Neuronal stem cell (in vitro differentiated cells): ENCODE measurements around the gene VOPP1.
A peak's percentile ranks its signal among the peaks of the same experiment; 100 is the strongest.

ENCODE experiments used
- DNase-seq: peaks from one replicate; pipeline ENCODE4 v3.0.0-alpha.2; 2013; ENCODE audit warnings: low spot score
- H2AFZ ChIP-seq: one replicate; pipeline ENCODE4 v1.6.1; 2013; ENCODE audit warnings: mild to moderate bottlenecking, low read length, inconsistent platforms
- H2AK5ac ChIP-seq: 2 replicates; pipeline ENCODE4 v1.6.1; 2013; ENCODE audit warnings: low read depth, mild to moderate bottlenecking, inconsistent platforms, low read length, moderate library complexity, mixed read lengths
- H2BK120ac ChIP-seq: 2 replicates; pipeline ENCODE4 v1.6.1; 2013; ENCODE audit warnings: low read depth, mild to moderate bottlenecking, inconsistent platforms, low read length, moderate library complexity, mixed read lengths
- H2BK12ac ChIP-seq: one replicate; pipeline ENCODE4 v1.6.1; 2013; ENCODE audit warnings: low read length, inconsistent platforms
- H2BK15ac ChIP-seq: 2 replicates; pipeline ENCODE4 v1.6.1; 2013; ENCODE audit warnings: mild to moderate bottlenecking, low read length, inconsistent platforms, mixed read lengths
- H2BK5ac ChIP-seq: one replicate; pipeline ENCODE4 v1.6.1; 2013; ENCODE audit warnings: inconsistent platforms, mild to moderate bottlenecking, low read length, moderate library complexity
- H3K14ac ChIP-seq: one replicate; pipeline ENCODE4 v1.6.1; 2013; ENCODE audit warnings: low read length, inconsistent platforms
- H3K18ac ChIP-seq: 2 replicates; pipeline ENCODE4 v1.6.1; 2013; ENCODE audit warnings: low read length, inconsistent platforms
- H3K23ac ChIP-seq: 2 replicates; pipeline ENCODE4 v1.6.1; 2013; ENCODE audit warnings: low read depth, mild to moderate bottlenecking, mixed read lengths, low read length, inconsistent platforms; ENCODE audit not compliant: poor library complexity
- H3K27ac ChIP-seq: replicated peaks from 3 replicates; pipeline ENCODE4 v1.5.1; 2013; ENCODE audit warnings: low read length, inconsistent platforms
- H3K27me3 ChIP-seq, 3 experiments: 2 replicates each; pipeline ENCODE4 v1.6.1; 2013; ENCODE audit warnings: low read length in 3 of 3, mild to moderate bottlenecking in 2 of 3, inconsistent platforms in 1 of 3, low read depth in 1 of 3, mixed read lengths in 1 of 3, moderate library complexity in 1 of 3; ENCODE audit not compliant: control insufficient read depth in 3 of 3, insufficient read depth in 3 of 3
- H3K36me3 ChIP-seq, 2 donors: replicated peaks in 1 of 2; 2 replicates each; pipeline ENCODE4 v1.6.1; 2013; ENCODE audit warnings: low read length in 2 of 2; ENCODE audit not compliant: control insufficient read depth in 2 of 2, insufficient read depth in 2 of 2
- H3K4ac ChIP-seq: 2 replicates; pipeline ENCODE4 v1.6.1; 2013; ENCODE audit warnings: inconsistent platforms, mild to moderate bottlenecking, low read length, moderate library complexity
- H3K4me1 ChIP-seq, 2 donors: 1 replicate in 1 of 2; 2 replicates in 1 of 2; pipeline ENCODE4 v1.6.1; 2013; ENCODE audit warnings: low read length in 2 of 2, low read depth in 1 of 2; ENCODE audit not compliant: control insufficient read depth in 2 of 2, insufficient read depth in 1 of 2
- H3K4me2 ChIP-seq: one replicate; pipeline ENCODE4 v1.6.1; 2013; ENCODE audit warnings: mild to moderate bottlenecking, low read length, inconsistent platforms; ENCODE audit not compliant: insufficient read depth, poor library complexity, severe bottlenecking
- H3K4me3 ChIP-seq, 2 donors: 2 replicates each; pipeline ENCODE4 v1.5.1; 2013; ENCODE audit warnings: low read length in 2 of 2, mild to moderate bottlenecking in 2 of 2, inconsistent platforms in 1 of 2, moderate library complexity in 1 of 2
- H3K79me1 ChIP-seq: one replicate; pipeline ENCODE4 v1.6.1; 2013; ENCODE audit warnings: low read depth, mild to moderate bottlenecking, inconsistent platforms, low read length, moderate library complexity
- H3K9ac ChIP-seq: one replicate; pipeline ENCODE4 v1.6.1; 2013; ENCODE audit warnings: mild to moderate bottlenecking, low read depth, low read length, inconsistent platforms; ENCODE audit not compliant: poor library complexity
- H3K9me3 ChIP-seq, 2 donors: replicated peaks in 1 of 2; 2 replicates each; pipeline versions ENCODE3 to v1.6.1; 2013; ENCODE audit warnings: low read length in 2 of 2, mild to moderate bottlenecking in 2 of 2, inconsistent platforms in 1 of 2, low read depth in 1 of 2, mixed read lengths in 1 of 2, moderate library complexity in 1 of 2; ENCODE audit not compliant: control insufficient read depth in 2 of 2, insufficient read depth in 1 of 2
- H4K8ac ChIP-seq: one replicate; pipeline ENCODE4 v1.6.1; 2013; ENCODE audit warnings: low read depth, mild to moderate bottlenecking, inconsistent platforms, low read length, moderate library complexity
- H4K91ac ChIP-seq: one replicate; pipeline ENCODE4 v1.6.1; 2013; ENCODE audit warnings: low read length, low read depth, mild to moderate bottlenecking, inconsistent platforms; ENCODE audit not compliant: poor library complexity
- WGBS, 2 donors: extraction: QIAGEN DNeasy Blood & Tissue Kit; methylation state at CpG; one replicate each; pipeline ENCODE4 v1.1.7; 2013; ENCODE audit warnings: missing lambda C conversion rate in 2 of 2, mixed read lengths in 1 of 2; ENCODE audit not compliant: insufficient read length in 2 of 2, insufficient replicate concordance in 1 of 2; ENCODE audit errors: extremely low coverage in 2 of 2; 5-methylcytosine and 5-hydroxymethylcytosine counted together

VOPP1 gene

DNA sequence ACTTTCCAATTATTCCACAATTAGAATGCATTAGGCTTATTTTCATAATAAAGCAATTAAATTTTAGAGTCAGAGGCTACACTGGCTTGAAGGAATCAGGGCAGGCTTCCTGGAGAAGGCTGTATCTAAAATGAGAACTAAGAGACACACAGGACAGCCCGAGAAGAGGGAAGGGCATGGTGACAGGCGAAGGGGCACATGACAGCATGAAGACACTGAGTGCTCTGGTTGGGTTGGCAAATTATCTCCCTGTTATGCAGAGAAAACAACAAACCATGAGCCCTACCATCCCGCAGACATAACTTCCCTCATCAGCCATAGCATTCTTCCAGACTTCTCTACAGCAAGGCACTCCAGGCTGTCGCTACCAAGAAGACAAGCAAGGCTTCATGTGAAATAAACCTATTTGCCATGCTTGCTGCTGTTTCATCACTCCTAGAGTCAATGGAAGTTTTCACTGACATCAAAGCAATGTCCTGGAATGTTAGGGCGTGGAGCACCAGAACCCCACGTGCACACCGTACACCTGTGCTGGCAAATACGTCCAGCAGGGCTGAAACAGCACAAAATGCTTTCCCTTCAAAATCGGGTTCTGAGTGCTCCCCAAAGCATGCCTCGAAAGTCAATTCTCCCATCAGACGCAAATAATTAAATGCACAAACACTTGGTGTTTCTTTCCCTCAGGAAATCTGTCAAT lies 21.3 kb downstream of the VOPP1 start:
- Histone ChIP-seq H3K79me1 (peaks cover 5% of the 10 kb centered on the region), H4K8ac (no peak overlapping the region), H3K23ac (no peak overlapping the region), H3K14ac (no peak overlapping the region), H3K4me2 (no peak overlapping the region), H3K27me3 (no peaks in the 10 kb centered on the region), H2BK12ac (no peak overlapping the region), H3K4ac (no peak overlapping the region), H2BK5ac (no peak overlapping the region), H2AFZ (no peak overlapping the region), H2BK120ac (no peak overlapping the region), H2AK5ac (no peak overlapping the region), H3K9ac (no peak overlapping the region), H3K27ac (no peak overlapping the region), H3K36me3 (peaks cover 0 to 15% of the 10 kb centered on the region in 2 donors), H3K9me3 (no peaks in the 10 kb centered on the region), H2BK15ac (no peak overlapping the region), H3K4me3 (no peak overlapping the region), H4K91ac (no peak overlapping the region), H3K18ac (no peak overlapping the region), H3K4me1 (peaks cover 13 to 18% of the 10 kb centered on the region in 2 donors)
- DNase-seq = no peak
- no CpG with 5 or more reads among the region's 11 CpGs for WGBS, 2 donors

DNA sequence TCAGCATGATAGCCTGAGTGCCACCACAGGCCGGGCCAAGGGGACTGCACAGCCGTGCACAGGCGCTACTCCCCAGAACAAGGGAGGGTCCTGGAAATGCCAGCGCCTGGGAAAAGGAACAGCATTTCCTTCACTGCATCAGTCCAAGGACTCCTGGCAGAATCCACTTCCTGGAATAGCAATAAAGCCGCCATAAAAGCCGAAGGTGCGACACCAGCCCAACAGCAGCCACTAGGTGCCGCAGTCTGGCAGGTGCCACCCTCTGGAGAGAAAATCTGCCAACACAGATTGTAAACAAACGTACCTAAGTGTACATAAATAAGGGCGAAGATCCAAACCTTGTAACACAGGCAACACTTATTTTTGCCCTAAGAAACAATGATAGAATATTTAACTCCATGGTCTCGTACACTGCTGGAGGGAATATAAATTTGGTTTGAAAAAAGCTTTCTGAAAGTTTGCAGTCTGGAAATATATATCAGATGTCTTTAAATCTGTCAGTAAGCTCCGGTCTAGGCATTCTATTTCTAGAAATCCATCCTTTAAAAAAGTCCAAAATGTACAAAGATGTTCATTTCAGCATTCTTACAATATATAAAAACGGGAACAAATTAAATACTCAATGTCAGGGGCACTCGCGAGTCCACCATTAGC lies 22.2 kb downstream of the VOPP1 start:
- H3K36me3 ChIP-seq = peaks cover 0 to 7% of the 10 kb centered on the region in 2 donors
- no CpG with 5 or more reads among the region's 15 CpGs for WGBS, 2 donors
- H4K91ac ChIP-seq = no peak overlapping the region
- H2BK120ac ChIP-seq = no peak overlapping the region
- no peak overlapping the region for H3K18ac ChIP-seq
- H2BK12ac ChIP-seq = no peak overlapping the region
- no peak overlapping the region for H3K4me2 ChIP-seq
- no peak overlapping the region for H3K4ac ChIP-seq
- DNase-seq = no peak
- H2AK5ac ChIP-seq = no peak overlapping the region
- no peak overlapping the region for H3K4me3 ChIP-seq
- H4K8ac ChIP-seq = no peak overlapping the region
- no peak overlapping the region for H2AFZ ChIP-seq
- no peak overlapping the region for H3K27ac ChIP-seq
- H3K14ac ChIP-seq = peak overlapping the region; percentile 75
- H2BK5ac ChIP-seq = no peak overlapping the region
- H3K4me1 ChIP-seq = peaks cover 13 to 18% of the 10 kb centered on the region in 2 donors
- H3K23ac ChIP-seq = no peak overlapping the region
- no peak overlapping the region for H2BK15ac ChIP-seq
- H3K79me1 ChIP-seq = peaks cover 7% of the 10 kb centered on the region
- no peak overlapping the region for H3K9ac ChIP-seq
- no peaks in the 10 kb centered on the region for H3K9me3 ChIP-seq
- H3K27me3 ChIP-seq = no peaks in the 10 kb centered on the region

DNA sequence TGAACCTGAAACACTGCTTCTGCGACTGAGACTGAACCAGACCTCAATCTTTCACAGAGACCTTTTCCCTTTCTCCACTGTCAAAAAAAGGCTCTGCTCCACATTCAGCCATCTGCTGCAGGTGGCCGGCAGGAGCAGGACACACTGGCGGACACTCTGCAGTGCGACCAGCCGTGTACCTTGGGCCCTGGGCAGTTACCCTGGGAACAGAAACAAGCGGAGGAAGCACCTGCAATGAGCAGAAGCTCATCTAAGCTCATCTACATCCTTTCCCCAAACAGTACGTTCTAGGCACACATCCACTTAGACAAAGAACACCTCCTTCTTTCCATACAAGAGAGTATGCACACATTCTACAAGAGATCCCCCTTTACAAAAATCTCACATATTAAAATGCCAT lies 22.8 kb downstream of the VOPP1 start:
- no peak overlapping the region for H3K18ac ChIP-seq
- no peak overlapping the region for H2BK120ac ChIP-seq
- H2BK5ac ChIP-seq = no peak overlapping the region
- no peak overlapping the region for H2BK15ac ChIP-seq
- H3K14ac ChIP-seq = peak overlapping the region; percentile 64
- DNase-seq = no peak
- no peak overlapping the region for H4K8ac ChIP-seq
- H3K9me3 ChIP-seq = no peaks in the 10 kb centered on the region
- no peak overlapping the region for H3K9ac ChIP-seq
- WGBS, 2 donors = no CpG with 5 or more reads among the region's 7 CpGs
- H2BK12ac ChIP-seq = no peak overlapping the region
- H3K27me3 ChIP-seq = no peaks in the 10 kb centered on the region
- no peak overlapping the region for H3K23ac ChIP-seq
- H2AK5ac ChIP-seq = no peak overlapping the region
- H4K91ac ChIP-seq = no peak overlapping the region
- H3K27ac ChIP-seq = no peak overlapping the region
- no peak overlapping the region for H3K4me3 ChIP-seq
- H3K79me1 ChIP-seq = peaks cover 5% of the 10 kb centered on the region
- no peak overlapping the region for H2AFZ ChIP-seq
- H3K36me3 ChIP-seq = peaks cover 0 to 3% of the 10 kb centered on the region in 2 donors
- no peak overlapping the region for H3K4me2 ChIP-seq
- H3K4me1 ChIP-seq = peaks cover 13 to 18% of the 10 kb centered on the region in 2 donors
- no peak overlapping the region for H3K4ac ChIP-seq

DNA sequence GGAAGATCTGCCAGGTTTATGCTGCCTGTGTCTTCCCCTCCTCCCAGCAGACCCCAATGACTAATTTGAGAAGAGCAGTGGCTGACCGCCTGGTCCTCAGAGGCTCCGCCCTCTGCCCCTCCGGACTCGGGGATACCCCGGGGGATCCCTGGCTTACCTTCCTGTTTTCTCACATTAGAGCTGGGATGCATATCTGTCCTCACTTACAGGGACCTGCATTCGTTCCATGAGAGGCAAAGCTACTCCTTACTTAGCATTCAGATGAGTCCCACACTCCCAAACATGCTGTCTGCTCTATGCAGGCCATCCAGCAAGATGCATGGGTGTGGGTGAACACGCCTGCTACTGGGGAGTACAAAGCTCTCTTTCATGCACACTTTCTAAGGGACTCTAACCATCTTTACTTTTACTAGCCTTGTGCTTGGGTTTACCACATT lies 24.0 kb downstream of the VOPP1 start:
- H3K9ac ChIP-seq = no peak overlapping the region
- no peak overlapping the region for H3K4me3 ChIP-seq
- no peak overlapping the region for H2AK5ac ChIP-seq
- H3K23ac ChIP-seq = no peak overlapping the region
- peak overlapping the region; percentile 56 for H3K18ac ChIP-seq
- no peak overlapping the region for H3K4me2 ChIP-seq
- H2AFZ ChIP-seq = no peak overlapping the region
- peaks cover 0 to 10% of the 10 kb centered on the region in 2 donors for H3K36me3 ChIP-seq
- H2BK120ac ChIP-seq = no peak overlapping the region
- H3K79me1 ChIP-seq = peaks cover 5% of the 10 kb centered on the region
- H3K4me1 ChIP-seq = peaks cover 9 to 13% of the 10 kb centered on the region in 2 donors
- no peak overlapping the region for H2BK15ac ChIP-seq
- no peak overlapping the region for H2BK12ac ChIP-seq
- no peak overlapping the region for H3K4ac ChIP-seq
- no peak overlapping the region for H4K8ac ChIP-seq
- H3K27ac ChIP-seq = no peak overlapping the region
- H4K91ac ChIP-seq = no peak overlapping the region
- no peak overlapping the region for H2BK5ac ChIP-seq
- peaks cover 0 to 4% of the 10 kb centered on the region in 2 donors for H3K9me3 ChIP-seq
- no peak for DNase-seq
- H3K27me3 ChIP-seq = no peaks in the 10 kb centered on the region
- WGBS, 2 donors = no CpG with 5 or more reads among the region's 7 CpGs
- H3K14ac ChIP-seq = no peak overlapping the region
